ENCODE measurements around the gene PRODH.
"Not testable (repeated sequence)": the region's sequence is repeated elsewhere in the genome, so short reads cannot be mapped to it uniquely, and the experiment has no call there.

The PRODH gene

DNA sequence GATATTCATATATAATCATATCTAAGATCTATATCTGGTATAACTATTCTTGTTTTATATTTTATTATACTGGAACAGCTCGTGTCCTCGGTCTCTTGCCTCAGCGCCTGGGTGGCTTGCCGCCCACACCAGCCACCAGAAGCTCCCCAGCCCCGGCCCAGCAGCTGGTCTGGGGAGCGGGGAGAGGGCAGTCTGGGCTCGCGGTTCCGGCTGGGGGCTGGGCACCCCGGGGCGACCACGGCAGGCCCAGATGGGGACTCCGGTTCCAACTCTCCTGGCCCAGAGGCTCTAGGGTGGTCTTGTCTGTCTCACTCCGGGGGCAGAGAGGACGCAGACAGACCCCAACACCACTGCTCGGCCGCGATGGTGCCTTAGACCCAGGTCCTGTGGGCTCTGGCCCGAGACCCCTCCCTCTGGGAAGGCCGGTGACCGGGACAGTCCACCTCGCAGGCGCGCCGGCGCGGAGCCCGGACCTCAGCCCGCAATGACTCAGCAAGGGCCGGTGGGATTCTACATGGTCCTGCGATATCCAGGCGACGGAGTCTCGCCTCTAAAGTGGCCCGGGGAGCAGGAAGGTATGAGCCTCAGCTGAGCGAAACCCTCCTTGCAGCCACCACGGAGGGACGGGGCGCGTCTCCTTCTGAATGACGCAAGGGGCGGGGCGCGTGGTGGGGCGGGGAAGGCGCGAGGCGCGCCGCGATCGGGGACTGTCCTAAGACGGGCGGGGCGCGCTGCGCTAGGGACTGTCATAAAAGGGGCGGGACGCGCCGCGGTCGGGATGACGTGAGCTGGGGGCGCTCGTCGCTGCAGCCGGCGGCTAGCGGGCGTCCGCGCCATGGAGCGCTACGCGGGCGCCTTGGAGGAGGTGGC is 30.3 kb downstream of the PRODH start, which contains the start of gene DGCR6:
Gene DGCR6, plus strand, starts transcription at position 781 of the 870 bp plus-strand sequence. Its CDS starts 55 bp downstream, at position 836.
- DNase-seq (ENCODE audit: low read depth) = no peak

GRCh38 chr22:18896037-18896657 is 39.9 kb downstream of the PRODH start:
- DNase-seq (ENCODE audit: low read depth) = not testable (repeated sequence)

GRCh38 chr22:18893775-18894174 is 42.3 kb downstream of the PRODH start:
- not testable (repeated sequence) for DNase-seq (ENCODE audit: low read depth)

DNA sequence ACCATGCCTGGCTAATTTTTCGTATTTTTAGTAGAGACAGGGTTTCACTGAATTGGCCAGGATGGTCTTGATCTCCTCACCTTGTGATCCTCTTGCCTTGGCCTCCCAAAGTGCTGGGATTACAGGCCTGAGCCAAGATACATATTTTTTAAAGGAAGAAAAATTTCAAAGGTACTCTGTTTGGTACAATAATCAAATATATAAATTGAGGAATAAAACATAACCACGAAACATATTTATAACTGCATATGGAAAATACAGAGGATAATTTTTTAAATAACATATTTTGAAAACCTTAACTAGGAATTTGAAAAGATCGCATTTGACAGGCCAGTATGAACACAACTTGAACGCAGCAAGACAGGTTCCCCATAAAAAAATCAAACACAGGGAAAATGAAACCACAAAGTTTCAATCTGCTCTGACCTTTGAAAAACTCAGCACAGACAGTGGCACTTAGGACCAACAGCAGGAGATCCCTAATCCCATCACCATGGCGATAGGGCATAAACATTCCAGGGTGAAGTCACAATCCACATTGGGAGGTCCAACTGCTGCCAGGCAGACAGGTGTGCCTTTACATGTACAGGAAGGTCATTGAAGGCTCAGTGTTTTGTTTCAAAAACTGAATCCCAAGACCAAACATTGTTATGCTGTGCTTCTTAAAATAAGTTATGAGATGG is 45.4 kb downstream of the PRODH start:
- not testable (repeated sequence) for DNase-seq (ENCODE audit: low read depth)

DNA sequence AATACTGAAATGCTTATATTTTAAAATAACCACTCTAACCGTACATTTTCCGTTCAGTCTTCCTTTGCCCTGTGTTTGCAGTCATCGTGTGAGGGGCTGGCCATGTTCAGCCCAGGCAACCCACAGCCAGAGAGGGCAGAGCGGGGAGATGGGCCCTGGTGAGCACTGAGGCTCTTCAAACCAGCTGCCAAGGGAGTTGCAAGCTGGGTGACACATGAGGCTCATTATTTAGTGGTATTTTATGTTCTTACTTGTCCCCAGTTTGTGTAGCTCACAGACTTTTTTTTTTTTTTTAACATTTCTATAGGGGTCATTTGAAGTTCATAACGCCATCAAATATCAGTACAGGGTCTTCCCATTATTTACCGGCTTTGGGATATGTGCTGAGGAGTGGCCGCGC is 48.0 kb downstream of the PRODH start:
- DNase-seq (ENCODE audit: low read depth) = no peak

DNA sequence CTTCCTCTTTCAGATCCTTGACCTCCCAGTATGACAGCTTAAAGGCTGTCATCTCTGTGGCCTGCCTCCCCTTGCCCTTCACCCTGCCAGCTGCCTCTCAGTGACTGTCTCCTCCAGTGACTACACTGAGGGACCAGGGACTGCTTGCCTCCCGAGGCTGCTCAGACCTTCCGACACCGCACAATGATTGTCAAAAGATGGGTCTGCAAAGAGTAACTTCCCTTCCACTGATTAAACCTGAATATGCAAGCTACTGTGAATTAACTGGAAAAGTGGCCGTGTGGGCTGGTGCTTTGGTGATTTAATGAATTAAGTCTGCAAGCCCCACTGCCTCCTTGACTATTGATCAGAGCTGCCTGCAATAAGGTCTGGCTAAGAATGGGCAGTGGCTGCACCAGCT is 51.6 kb downstream of the PRODH start:
- not testable (repeated sequence) for DNase-seq (ENCODE audit: low read depth)

DNA sequence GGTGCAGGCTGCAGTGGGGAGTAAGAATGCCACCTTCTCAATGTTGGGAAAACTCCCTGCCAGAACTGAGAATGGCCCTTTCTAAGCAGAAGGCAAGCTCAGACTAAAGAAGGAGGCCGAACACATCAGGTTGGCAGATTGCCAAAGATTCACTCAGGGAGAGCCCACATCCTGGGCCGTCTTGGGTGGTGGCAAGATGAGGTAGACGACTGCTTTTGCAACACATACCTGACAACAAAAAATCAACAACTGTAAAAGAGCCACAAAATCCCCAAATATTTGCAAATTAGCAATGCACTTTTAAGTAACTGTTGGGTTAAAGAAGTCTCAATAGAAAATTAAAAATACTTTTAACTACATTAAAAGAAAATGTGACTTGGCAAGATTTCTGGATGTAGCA is 54.8 kb downstream of the PRODH start:
- DNase-seq (ENCODE audit: low read depth) = peak; percentile 46
